GM21390 (cell line): ENCODE data around the gene CSNK1D.

Source experiments
- ATAC-seq: cut with Tn5 transposase; IDR thresholded peaks from one replicate; pipeline ENCODE4 v1.9.1; 2021; ENCODE audit not compliant: unreplicated experiment

The CSNK1D gene

DNA sequence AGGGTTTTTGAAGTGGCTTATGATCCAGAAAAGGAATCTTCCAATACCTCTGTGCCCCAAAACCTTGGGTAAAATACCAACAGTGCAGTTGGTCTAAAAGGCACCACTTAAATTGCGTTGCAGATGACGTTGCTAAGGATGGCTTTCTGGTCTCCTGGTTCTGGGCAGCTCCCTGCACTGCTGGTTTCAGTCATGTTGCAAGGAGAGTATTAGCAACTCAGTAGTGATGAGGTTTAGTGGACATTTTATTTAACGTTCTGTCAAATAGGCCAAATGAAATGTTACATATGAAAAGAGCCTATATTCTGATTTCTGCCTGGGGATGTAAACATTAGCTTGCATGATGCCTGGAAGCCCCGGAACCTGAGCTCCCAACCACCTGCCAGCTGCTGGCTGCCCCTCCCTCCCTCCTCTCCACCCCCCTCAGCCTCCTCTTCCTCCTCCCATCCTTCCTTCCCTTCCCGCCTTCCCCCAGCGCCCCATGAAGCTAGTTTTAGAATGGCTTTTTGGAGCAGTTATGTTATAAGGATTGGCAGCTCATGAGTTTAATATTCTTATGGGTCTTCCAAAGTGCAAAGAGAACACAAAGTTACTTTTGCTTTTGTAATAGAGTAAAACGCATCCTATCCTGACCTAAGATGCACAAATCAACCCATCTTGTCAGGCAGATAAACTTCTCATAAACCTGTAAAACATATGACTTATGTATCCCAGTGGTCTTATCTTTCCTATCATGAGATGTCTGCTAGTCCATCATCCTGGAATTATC, 23.2 kb upstream of the CSNK1D start:
- no peak for ATAC-seq

GRCh38 chr17:82295472-82295814, 21.9 kb upstream of the CSNK1D start:
- ATAC-seq = no peak

GRCh38 chr17:82294064-82294773, 20.7 kb upstream of the CSNK1D start:
- no peak for ATAC-seq

GRCh38 chr17:82292251-82293154, 19.0 kb upstream of the CSNK1D start:
- ATAC-seq = peak; percentile 92

DNA sequence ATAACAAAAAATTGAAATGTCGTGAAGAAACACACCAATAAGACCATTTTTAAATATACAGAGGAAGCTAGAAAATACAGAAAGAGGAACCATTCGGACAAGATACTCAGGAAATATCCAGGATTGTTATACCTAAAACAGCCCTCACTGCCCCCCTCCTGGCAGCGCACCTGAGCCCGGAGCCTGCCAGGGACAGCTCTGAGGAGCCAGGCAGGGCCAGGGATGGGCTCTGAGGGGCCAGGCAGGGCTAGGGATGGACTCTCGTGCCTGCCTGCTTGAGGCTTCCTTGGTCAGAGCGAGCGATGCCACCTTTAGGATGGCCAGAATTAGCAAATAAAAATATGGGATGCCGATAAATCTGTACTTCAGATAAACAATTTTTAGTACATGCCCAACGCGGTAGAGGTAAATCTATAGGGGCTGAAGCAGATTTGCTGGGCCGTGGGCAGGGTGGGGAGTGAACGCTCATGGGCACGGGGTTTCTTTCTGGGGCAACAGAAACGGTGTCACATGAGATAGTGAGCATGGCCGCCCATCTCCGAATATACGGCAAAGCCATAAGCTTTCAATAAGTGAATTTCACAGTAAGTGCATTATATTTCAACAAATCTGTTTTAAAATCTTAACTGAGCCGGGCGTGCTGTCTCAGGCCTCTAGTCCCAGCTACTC, 18.2 kb upstream of the CSNK1D start:
- no peak for ATAC-seq

DNA sequence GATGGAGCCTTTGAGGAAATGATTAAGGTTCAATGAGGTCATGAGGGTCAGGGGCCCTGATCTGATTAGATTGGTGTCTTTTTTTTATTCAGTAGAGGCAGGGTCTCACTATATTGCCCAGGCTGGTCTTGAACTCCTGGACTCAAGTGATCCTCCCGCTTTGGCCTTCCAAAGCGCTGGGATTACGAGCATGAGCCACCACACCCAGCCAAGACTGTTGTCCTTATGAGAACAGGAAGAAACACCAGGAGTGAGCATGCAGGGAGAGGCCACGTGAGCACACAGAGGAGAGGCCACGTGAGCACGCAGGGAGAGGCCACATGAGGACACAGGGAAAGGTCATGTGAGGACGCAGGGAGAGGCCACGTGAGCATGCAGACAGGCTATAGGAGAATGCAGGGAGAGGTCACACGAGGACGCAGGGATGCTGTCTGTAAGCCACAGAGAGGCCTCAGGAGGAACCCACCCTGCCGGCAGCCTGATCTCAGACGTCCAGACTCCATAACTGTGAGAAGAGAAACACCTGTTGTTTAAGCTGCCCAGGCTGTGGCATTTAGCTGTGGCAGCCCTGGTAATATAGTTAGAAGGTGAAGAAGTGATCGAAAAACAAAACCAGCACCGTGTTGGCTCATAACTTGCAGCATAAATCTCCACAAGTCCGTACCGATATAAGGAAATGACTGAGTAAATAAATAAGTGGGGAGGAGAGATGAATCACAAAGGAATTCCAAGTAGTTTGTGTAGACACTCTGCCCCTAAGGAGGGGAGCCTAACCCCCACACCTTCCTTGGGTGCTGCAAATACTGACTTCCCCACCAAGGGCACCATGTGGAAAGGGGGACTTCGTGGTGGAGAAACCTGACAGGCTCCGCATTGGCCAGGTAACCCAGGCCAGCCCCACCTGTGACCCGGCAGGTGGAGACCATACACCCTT, 14.6 kb upstream of the CSNK1D start:
- no peak for ATAC-seq

GRCh38 chr17:82287013-82287867, 13.7 kb upstream of the CSNK1D start:
- no peak for ATAC-seq

DNA sequence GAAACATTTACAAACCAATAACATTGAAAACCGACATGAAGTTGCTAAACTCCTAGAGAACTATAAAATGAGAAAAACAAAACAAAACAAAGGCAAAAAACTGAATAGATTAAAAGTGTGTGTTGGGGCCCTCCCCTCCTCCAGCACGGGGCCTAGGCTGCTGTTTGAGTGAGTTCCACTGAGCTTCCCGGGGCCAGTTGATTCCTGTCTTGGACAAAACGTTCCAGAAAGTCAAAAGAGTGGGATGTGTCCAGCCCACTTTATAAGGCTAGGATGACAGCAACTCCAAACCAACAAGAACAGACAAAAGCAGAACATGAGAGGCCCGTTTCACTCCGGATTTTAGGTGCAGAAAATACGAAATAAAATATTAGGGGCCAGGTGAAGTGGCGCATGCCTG, 11.6 kb upstream of the CSNK1D start:
- ATAC-seq = no peak

DNA sequence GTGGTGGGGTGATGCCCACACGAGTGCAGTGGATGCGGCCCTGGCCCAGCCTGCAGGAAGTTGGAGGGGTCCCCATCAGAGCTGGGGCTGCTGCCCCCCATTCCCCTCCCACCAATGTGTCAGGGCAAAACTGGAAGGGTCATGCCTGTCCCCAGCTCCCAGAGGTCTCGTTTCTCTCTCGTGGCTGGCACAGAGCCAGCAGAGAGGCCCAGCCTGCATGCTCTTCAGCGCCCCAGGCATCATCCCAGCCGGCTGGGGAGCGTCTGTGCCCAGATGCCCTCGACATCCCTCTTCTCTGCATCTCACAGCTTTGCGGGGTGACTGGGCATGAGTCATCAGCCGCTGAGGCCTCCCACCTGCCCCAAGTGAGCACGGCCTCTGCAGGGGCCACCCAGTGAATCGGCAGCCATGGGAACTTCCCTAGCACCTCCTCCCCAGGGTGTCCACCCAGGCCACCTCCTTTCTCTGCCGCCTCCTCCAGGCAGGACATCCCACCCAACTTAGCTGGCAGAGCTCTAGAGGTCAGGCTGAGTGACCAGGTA, 9.8 kb upstream of the CSNK1D start:
- ATAC-seq = no peak

DNA sequence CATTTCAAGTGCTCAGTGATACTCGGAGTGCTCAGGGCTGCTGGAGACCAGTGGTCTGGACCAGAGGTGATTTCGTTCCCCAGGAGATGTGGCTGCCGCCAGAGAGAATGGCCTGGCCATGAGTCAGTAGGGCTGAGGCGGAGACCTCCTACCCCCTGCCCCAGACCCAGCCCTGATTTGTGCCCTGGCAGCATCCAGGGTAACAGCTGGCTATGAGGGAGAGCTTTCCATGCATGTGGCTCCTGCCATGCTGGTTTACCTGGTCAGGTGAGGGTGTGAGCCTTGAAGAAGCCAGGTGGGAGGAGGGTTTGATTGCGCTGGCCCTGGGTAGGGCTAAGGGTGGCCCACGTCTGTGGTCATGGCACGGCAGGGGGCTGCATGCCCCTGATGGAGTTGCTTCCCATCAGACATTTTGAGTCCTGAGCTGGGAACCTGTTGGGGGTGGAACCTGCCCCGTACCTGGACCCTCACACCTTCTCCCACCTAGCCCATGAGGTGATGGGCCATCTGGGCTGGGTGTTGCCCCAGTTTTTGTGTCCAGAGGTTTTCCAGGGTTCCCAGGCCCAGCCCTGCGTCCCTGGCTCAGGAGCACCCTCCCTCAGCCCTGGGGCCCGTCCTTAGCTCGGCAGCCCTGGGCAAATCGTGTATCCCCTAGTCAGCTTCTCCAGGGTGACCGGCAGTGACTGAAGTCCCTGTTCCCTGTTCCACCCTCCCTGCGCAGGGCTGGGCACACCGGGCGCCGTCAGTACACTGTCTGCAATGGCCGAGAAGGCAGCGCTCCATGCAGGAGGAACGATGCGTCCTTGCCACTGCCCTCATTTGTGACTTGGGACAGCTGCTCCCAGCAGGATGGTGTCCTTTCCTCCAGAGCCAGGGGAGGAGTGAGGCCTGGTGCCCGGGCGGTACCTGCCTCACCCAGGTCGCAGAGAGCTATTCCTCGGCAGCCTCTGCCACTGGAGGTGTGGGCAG, 9.0 kb upstream of the CSNK1D start:
- ATAC-seq = no peak

DNA sequence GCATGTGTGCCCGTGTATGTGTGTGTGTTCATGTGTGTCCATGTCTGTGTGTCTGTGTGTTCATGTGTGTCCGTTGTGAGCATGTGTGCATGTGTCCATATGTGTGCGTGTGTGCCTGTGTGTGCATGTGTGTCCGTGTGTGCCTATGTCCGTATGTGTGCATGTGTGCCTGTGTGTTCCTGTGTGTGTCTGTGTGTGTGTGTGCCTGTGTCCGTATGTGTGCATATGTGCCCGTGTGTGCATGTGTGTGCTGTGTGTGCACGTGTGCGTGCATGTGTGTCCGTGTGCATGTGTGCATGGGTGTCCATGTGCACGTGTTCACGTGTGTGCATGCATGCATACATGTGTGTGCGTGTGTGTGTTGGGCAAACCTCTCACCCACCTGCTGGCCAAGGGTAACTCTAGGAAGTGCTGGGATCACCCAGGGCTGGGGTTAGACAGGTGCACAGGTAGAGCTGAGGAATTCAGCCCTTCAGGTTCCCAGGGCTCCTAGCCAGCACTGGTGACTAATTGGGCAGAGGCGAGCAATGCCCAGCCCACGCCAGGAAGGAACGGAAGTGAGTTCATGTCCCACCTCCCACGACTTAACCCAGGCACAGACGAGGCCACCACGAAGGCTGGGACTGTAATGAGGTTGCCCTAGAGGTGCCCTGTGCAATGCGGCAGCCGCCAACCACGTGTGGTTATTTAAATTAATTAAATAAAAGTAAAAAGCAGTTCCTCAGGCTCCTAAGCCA, 8.2 kb upstream of the CSNK1D start:
- no peak for ATAC-seq

GRCh38 chr17:82281076-82281475, 7.6 kb upstream of the CSNK1D start:
- no peak for ATAC-seq

DNA sequence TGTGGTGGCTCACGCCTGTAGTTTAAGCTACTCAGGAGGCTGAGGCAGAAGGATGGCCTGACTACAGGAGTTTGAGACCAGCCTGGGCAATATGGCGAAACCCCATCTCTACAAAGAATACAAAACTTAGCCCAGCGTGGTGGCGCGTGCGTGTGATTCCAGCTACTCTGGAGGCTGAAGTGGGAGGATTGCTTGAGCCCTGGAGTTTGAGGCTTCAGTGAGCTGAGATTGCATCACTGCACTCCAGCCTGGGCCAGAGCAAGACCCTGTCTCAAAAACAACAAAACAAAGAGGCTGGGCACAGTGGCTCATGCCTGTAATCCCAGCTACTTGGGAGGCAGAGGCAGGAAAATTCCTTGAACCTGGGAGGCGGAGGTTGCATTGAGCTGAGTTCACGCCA, 7.0 kb upstream of the CSNK1D start:
- no peak for ATAC-seq

DNA sequence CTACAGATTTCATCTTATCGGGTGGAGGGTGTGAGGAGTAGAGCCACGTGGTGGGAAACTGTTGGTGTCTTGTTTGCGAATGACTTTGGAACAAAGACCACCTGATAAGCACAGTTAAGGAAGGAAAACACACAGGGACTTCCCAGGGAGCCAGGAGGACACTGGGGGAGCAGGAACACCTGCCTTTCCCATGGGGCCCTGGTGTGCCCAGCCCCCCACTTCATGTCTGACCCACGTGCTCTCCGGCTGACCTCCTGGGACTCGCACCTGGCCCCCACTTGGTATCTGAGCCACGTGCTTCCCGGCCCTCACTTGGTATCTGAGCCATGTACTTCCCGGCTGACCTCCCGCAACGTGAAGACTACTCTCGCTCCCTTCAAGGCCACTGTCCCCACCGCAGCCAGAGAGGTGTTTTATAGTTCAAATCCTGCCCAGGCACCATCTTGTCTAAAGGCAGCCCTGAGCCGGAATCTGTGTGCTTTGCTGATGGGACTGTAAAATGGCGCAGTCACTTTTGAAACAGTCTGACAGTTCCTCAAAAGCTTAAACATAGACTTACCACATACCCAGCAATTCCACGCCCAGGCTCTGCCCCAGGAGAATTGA, 5.4 kb upstream of the CSNK1D start:
- ATAC-seq = no peak

- ATAC-seq = no peak
Measured at GRCh38 chr17:82278308-82278707, 4.8 kb upstream of the CSNK1D start.

- ATAC-seq = no peak
Measured at GRCh38 chr17:82277851-82278250, 4.4 kb upstream of the CSNK1D start.

GRCh38 chr17:82276938-82277337, 3.4 kb upstream of the CSNK1D start:
- ATAC-seq = no peak
